HepG2 (cell line): ENCODE measurements around the gene ALB. TPM values are rescaled to one million over a fixed set of nuclear protein-coding genes. Genes with fewer than 3 reads are reported as not detected.

Experiments
- CREM ChIP-seq, 2 experiments: sonication (generic) in 1 of 2; formaldehyde crosslinking in 1 of 2; IDR thresholded peaks; 2 replicates each; pipeline versions ENCODE4 v1.4.0 to v1.6.1; 2016 to 2020; ENCODE audit warnings: antibody characterized with exemption in 1 of 2, mild to moderate bottlenecking in 1 of 2, missing genetic modification reagents in 1 of 2
- GPBP1L1 ChIP-seq: sonication (generic); formaldehyde crosslinking; IDR thresholded peaks from 2 replicates; pipeline ENCODE4 v1.5.0; 2020; ENCODE audit warnings: mild to moderate bottlenecking, missing genetic modification reagents
- KLF15 ChIP-seq: sonication (generic); formaldehyde crosslinking; IDR thresholded peaks from 2 replicates; pipeline ENCODE4 v1.8.1; 2023; ENCODE audit warnings: borderline replicate concordance, mild to moderate bottlenecking, inconsistent platforms, missing genetic modification reagents, mixed read lengths
- NCOR1 ChIP-seq: fragments of 200-600 bp; sonication (generic); IDR thresholded peaks from 2 replicates; pipeline ENCODE4 v1.7.0; 2017; ENCODE audit warnings: antibody characterized with exemption, low read length, borderline replicate concordance
- PAXIP1 ChIP-seq: sonication (generic); formaldehyde crosslinking; conservative IDR thresholded peaks from 2 replicates; pipeline ENCODE4 v1.4.0; 2020; ENCODE audit warnings: mild to moderate bottlenecking, missing genetic modification reagents, moderate library complexity
- SKIL ChIP-seq: sonication (generic); formaldehyde crosslinking; IDR thresholded peaks from 2 replicates; pipeline ENCODE4 v1.8.0; 2022; ENCODE audit warnings: missing genetic modification reagents, mild to moderate bottlenecking, moderate library complexity, borderline replicate concordance
- SRSF4 ChIP-seq: fragments of 200-400 bp; formaldehyde crosslinking; IDR thresholded peaks from one replicate; pipeline ENCODE4 v1.6.1; 2018; ENCODE audit warnings: mild to moderate bottlenecking, low read depth, low read length, moderate library complexity; ENCODE audit not compliant: poor library complexity, severe bottlenecking
- SYNCRIP ChIP-seq: fragments of 200-400 bp; formaldehyde crosslinking; IDR thresholded peaks from 2 replicates; pipeline ENCODE4 v1.6.1; 2018; ENCODE audit warnings: mild to moderate bottlenecking, low read depth, low read length; ENCODE audit not compliant: insufficient read depth
- TBX2 ChIP-seq: sonication (generic); formaldehyde crosslinking; IDR thresholded peaks from 2 replicates; pipeline ENCODE4 v1.5.0; 2020; ENCODE audit warnings: missing genetic modification reagents, mild to moderate bottlenecking, borderline replicate concordance
- TBX3 ChIP-seq: fragments of 450-650 bp; IDR thresholded peaks from 2 replicates; pipeline ENCODE4 v1.6.1; 2017; ENCODE audit warnings: antibody characterized with exemption, mild to moderate bottlenecking, inconsistent platforms, borderline replicate concordance
- XBP1 ChIP-seq: sonication (generic); formaldehyde crosslinking; IDR thresholded peaks from 2 replicates; pipeline ENCODE4 v1.5.0; 2020; ENCODE audit warnings: missing genetic modification reagents
- ZBTB44 ChIP-seq: sonication (generic); formaldehyde crosslinking; IDR thresholded peaks from 2 replicates; pipeline ENCODE4 v1.4.0; 2020; ENCODE audit warnings: missing genetic modification reagents
- ZFP62 ChIP-seq: sonication (generic); formaldehyde crosslinking; IDR thresholded peaks from 2 replicates; pipeline ENCODE4 v1.4.0; 2020; ENCODE audit warnings: missing genetic modification reagents
- ZNF362 ChIP-seq: sonication (generic); formaldehyde crosslinking; IDR thresholded peaks from 2 replicates; pipeline ENCODE4 v1.4.0; 2020; ENCODE audit warnings: missing genetic modification reagents, mild to moderate bottlenecking, borderline replicate concordance
- ZNF550 ChIP-seq: sonication (generic); formaldehyde crosslinking; IDR thresholded peaks from 2 replicates; pipeline ENCODE4 v1.4.0; 2020; ENCODE audit warnings: mild to moderate bottlenecking, missing genetic modification reagents, borderline replicate concordance
- polyA plus RNA-seq, 8 experiments: library from polyadenylated mRNA; depleted of rRNA in 3 of 8; stranded (reverse) in 7 of 8; unstranded in 1 of 8; fragments of >200 nt; fragmentation: Illumina TruSeq in 4 of 8; extraction: Trizol in 4 of 8; gene quantifications; 2 replicates each; pipeline versions ENCODE4 v1.2.1 to v1.2.3, GENCODE V29; 2011 to 2016; ENCODE audit warnings: low read depth in 4 of 8, missing spikeins in 1 of 8, mixed read lengths in 1 of 8; ENCODE audit not compliant: insufficient read depth in 1 of 8
- total RNA-seq, 5 experiments: library from RNA; depleted of rRNA; stranded (reverse); fragments of >200 nt; fragmentation: Illumina TruSeq; extraction: Trizol; gene quantifications; 2 replicates each; pipeline ENCODE4 v1.2.3, GENCODE V29; 2016; ENCODE audit warnings: low read depth in 1 of 5

ALB gene
- total and polyA plus RNA-seq, 2 of the 13 experiments (the other 11 are each of a cell fraction or from before 2014, with no cell fraction given): 22,259 to 22,625 TPM

- TF ChIP-seq PAXIP1: peak; percentile 50
- TF ChIP-seq ZBTB44 (CRISPR knock-in tag): no peak
- TF ChIP-seq SYNCRIP: no peak
- no peak for TF ChIP-seq SKIL
- TF ChIP-seq XBP1 (CRISPR knock-in tag): no peak
- no peak for TF ChIP-seq TBX3
- no peak for TF ChIP-seq KLF15 (CRISPR knock-in tag)
- TF ChIP-seq GPBP1L1 (CRISPR knock-in tag): no peak
- peak; percentile 45; the same call in 1 of the 2 replicates for TF ChIP-seq NCOR1
- TF ChIP-seq CREM (IDR thresholded peaks at IDR 0.05): peak; percentile 31; the same call in 1 of the 2 replicates
- TF ChIP-seq CREM (CRISPR knock-in tag; IDR thresholded peaks at IDR 0.05): no peak
- no peak for TF ChIP-seq SRSF4
- TF ChIP-seq ZNF550 (CRISPR knock-in tag): no peak
- TF ChIP-seq ZNF362: peak; percentile 74; the same call in 1 of the 2 replicates
- no peak for TF ChIP-seq TBX2 (CRISPR knock-in tag)
- no peak for TF ChIP-seq ZFP62
These were observed 31.9 kb downstream of the ALB start, which contains the start of gene AFP (continued) for GRCh38 chr4:73435984-73436383.
